HG03575 (cell line): Measurements from ENCODE around the gene CDK5.
"Not testable (repeated sequence)": the region's sequence is repeated elsewhere in the genome, so short reads cannot be mapped to it uniquely, and the experiment has no call there.

ENCODE experiments used
- ATAC-seq: cut with Tn5 transposase; IDR thresholded peaks from one replicate; pipeline ENCODE4 v1.9.1; 2021; ENCODE audit not compliant: unreplicated experiment, insufficient number of reproducible peaks, low FRiP score; ENCODE audit errors: extremely low read depth

CDK5 gene

GRCh38 chr7:151045262-151045661 lies 12.4 kb downstream of the CDK5 start:
- ATAC-seq, result no peak

GRCh38 chr7:151043959-151044358 lies 13.7 kb downstream of the CDK5 start:
- no peak for ATAC-seq

GRCh38 chr7:151043449-151043848 lies 14.2 kb downstream of the CDK5 start:
- ATAC-seq, result not testable (repeated sequence)

DNA sequence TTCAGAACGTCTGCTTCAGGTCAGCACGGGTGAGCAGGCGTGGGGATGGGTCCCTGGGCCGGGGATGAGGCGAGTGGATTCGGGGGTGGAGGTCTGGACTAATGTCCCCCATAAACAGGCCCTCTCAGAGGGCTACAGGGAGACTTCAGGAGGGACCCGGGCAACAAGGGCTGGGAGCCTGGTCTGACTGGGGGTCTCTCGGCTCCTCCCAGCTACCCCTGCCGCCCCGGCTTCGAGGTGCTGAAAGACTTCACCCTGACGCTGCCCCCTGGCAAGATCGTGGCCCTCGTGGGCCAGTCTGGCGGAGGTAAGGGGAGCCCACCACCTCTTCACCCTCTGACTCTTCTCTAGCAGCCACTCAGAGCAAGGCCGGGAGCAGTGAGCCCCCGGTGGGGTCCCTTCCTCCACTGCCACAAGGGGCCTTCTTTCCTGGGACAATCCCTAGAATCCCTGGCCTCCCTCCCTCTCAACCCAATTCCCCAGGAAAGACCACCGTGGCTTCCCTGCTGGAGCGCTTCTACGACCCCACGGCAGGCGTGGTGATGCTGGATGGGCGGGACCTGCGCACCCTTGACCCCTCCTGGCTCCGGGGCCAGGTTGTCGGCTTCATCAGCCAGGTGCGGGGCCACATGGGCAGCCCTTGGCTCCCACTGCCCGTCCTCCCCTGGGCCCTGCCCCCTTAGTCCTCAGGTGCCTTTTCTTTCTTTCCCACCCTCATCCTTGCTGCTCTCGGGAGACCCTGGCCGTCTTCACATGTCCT lies 16.9 kb downstream of the CDK5 start:
- ATAC-seq, result no peak

DNA sequence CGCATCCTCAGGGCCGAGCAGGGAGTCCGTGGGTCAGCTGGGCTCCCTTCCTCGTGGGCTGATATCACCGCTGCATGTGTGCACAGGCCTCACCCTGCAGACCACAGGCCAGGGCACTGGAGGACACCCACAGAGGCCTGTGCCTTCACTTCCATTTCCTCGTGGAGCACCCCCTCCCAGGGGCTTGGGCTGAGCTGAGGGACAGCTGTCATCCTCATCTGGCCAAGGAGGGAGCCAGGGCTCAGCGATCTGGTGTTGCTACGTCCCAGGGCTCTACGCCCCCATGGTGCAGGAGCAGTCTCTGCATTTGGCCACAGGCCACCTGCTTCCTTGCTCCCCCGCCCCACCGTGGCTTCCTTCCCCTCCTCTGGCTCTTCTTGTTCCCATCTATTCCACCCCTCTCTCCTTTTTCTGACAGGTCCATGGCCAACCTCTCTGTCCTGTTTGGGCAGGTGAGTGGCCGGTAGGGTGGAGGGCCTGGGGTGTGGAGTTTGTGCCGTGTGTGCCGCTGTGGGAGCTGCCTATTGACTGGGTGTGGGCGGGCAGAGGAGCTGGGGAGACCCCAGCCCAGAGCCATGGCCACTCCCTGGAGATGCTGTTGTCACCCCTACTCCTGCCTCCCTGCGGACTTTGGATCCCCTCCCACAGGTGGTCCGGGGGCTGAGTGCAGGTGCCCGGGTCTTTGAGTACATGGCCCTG lies 17.7 kb downstream of the CDK5 start:
- ATAC-seq, result no peak

DNA sequence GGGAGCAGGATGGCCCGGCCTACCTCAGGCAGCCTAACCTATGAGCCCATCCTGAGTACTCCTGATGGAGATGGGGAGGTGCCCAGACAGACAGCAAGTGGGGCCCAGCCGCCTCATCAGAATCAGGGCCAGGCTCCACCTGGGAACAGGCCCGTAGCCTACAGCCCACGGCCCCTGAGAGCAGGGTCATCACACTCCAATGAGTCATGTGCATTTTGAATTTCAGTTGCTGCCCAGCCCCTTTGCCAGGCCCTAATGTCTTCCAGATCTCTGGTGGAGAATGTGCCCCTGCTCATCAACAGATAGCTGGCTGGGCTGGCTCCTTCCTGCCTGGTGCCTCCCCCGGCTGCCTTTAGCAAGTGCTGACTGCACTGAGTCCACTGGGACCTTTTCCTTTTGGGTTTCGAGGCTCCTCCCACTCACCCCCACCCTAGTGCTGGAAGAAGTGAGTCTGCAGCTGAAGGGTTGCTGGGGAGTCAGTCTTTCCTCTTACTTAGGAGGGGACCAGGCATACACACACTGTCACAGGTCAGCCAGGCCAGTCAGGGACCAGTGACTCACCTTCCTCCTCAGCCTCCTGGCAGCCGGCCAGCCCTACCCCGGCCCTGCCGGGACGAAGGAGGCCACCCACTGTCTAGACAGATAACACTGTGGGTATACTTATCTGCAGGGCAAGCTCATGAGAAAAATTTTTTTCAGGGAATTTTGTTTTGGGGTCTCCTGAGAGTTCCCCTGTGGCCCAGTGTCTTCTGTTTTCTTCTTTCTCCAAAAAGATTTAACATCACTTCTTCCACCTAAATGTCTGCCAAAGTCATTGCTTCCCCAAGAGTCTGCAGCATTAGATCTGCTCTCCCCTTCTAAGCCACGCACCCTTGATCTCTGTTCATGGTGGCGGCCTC lies 18.5 kb downstream of the CDK5 start:
- no peak for ATAC-seq

GRCh38 chr7:151035902-151036301 lies 21.8 kb downstream of the CDK5 start:
- ATAC-seq, result no peak

DNA sequence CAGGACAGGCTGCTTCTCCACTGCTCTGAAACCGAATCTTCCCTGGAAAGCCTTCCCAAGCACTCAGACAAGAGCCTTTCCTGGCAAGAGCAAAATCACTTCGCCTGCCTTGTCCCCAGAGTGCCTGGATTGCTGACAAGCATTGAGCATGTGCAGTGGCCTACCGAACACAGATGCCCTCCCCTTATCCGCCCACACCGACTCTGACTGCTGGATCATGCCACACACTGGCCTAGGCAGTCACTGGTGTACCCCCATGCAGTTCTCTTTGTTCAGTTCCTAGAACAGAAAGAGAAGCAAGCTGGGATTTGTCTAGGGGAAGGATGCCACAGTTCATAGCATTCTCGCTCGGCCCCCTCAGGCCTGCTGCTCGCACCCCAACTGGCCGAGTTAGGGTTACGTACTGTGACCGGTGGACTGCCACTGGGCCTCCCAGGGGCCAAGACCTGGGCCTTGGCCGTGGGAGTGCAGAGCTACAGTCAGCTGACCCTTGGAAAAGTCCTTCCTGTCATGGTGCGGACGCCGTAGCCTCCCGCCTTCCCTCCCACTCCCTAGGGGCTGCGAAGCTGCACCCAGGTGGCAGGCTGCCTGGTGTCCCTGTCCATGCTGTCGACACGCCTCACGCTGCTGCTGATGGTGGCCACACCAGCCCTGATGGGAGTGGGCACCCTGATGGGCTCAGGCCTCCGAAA lies 22.5 kb downstream of the CDK5 start:
- no peak for ATAC-seq

- ATAC-seq, result no peak
Measured at GRCh38 chr7:151034312-151035025, 23.2 kb downstream of the CDK5 start.

- ATAC-seq, result no peak
Measured at GRCh38 chr7:151033864-151034249, 23.8 kb downstream of the CDK5 start.

- no peak for ATAC-seq
Measured at GRCh38 chr7:151032936-151033863, 24.5 kb downstream of the CDK5 start.

GRCh38 chr7:151031011-151031410 lies 26.7 kb downstream of the CDK5 start:
- no peak for ATAC-seq

- no peak for ATAC-seq
Measured at GRCh38 chr7:151028948-151029501, 28.7 kb downstream of the CDK5 start.

- ATAC-seq, result peak; percentile 84
Measured at GRCh38 chr7:151028131-151028947, 29.4 kb downstream of the CDK5 start, which contains the start of gene ABCB8. TSS of gene ABCB8 (plus strand) at chr7:151028450. CDS start at chr7:151028516, 66 bp downstream.

DNA sequence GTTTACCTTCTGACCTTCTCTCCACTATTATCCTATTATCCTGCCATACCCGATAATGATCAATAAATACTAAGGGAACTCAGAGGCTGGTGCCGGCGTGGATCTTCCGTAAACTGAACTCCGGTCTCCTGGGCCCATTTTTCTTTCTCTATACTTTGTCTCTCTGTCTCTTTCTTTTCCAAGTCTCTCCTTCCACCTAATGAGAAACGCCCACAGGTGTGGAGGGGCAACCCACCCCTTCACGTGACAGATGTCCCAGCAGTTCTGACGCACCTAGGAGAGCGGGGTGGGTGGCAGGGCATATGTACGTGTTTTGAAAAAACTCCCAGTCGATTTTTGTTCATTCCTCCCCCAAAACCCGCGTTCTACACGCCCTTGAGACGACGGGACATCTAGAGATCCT lies 30.0 kb downstream of the CDK5 start:
- not testable (repeated sequence) for ATAC-seq
